ENCODE data around the gene SH2D2A. TPM values are rescaled to one million over a fixed set of nuclear protein-coding genes. Genes with fewer than 3 reads are reported as not detected.

The SH2D2A gene
- total RNA-seq, 2 donors from 2014 or later, result 0.81 to 1.1 TPM

GRCh38 chr1:156801409-156802121 is 15.1 kb downstream of the SH2D2A start:
- no peak overlapping the region for H3K27ac ChIP-seq
- no peak for ATAC-seq (ENCODE audit: insufficient number of reproducible peaks, low FRiP score, low read depth)
- no peaks in the 10 kb centered on the region for H3K9me3 ChIP-seq
- no peak overlapping the region for H3K4me3 ChIP-seq
- TF ChIP-seq CTCF (IDR thresholded peaks at IDR 0.05), result no peak
- no peaks in the 10 kb centered on the region for H3K27me3 ChIP-seq (replicated peaks; ENCODE audit: insufficient read depth)
- DNase-seq (ENCODE audit: low spot score), result no peak
- H3K36me3 ChIP-seq, result peaks cover 23% of the 10 kb centered on the region
- no peaks in the 10 kb centered on the region for H3K4me1 ChIP-seq (ENCODE audit: control insufficient read depth in 1 of 2, low read depth in 2 of 2)

GRCh38 chr1:156797212-156797871 is 19.3 kb downstream of the SH2D2A start:
- TF ChIP-seq CTCF (IDR thresholded peaks at IDR 0.05), result peak; percentile 60
- Histone ChIP-seq H3K27ac (no peak overlapping the region), H3K9me3 (no peaks in the 10 kb centered on the region), H3K27me3 (replicated peaks; ENCODE audit: insufficient read depth) (no peaks in the 10 kb centered on the region), H3K4me1 (ENCODE audit: control insufficient read depth in 1 of 2, low read depth in 2 of 2) (no peaks in the 10 kb centered on the region), H3K36me3 (peaks cover 57% of the 10 kb centered on the region), H3K4me3 (no peak overlapping the region)
- DNase-seq (ENCODE audit: low spot score) (no peak), ATAC-seq (ENCODE audit: insufficient number of reproducible peaks, low FRiP score, low read depth) (no peak)

- no peak overlapping the region for H3K4me3 ChIP-seq
- H3K9me3 ChIP-seq, result no peaks in the 10 kb centered on the region
- no peaks in the 10 kb centered on the region for H3K4me1 ChIP-seq (ENCODE audit: control insufficient read depth in 1 of 2, low read depth in 2 of 2)
- H3K27me3 ChIP-seq (replicated peaks; ENCODE audit: insufficient read depth), result no peaks in the 10 kb centered on the region
- H3K27ac ChIP-seq, result no peak overlapping the region
- no peak for TF ChIP-seq CTCF (IDR thresholded peaks at IDR 0.05)
- ATAC-seq (ENCODE audit: insufficient number of reproducible peaks, low FRiP score, low read depth) (no peak), DNase-seq (ENCODE audit: low spot score) (no peak)
- peaks cover 64% of the 10 kb centered on the region for H3K36me3 ChIP-seq
These were observed 20.1 kb downstream of the SH2D2A start for GRCh38 chr1:156796340-156797097.

GRCh38 chr1:156795787-156796186 is 20.9 kb downstream of the SH2D2A start:
- H3K27ac ChIP-seq, result no peak overlapping the region
- no peak for TF ChIP-seq CTCF (IDR thresholded peaks at IDR 0.05)
- no peaks in the 10 kb centered on the region for H3K4me1 ChIP-seq (ENCODE audit: control insufficient read depth in 1 of 2, low read depth in 2 of 2)
- H3K27me3 ChIP-seq (replicated peaks; ENCODE audit: insufficient read depth), result no peaks in the 10 kb centered on the region
- H3K4me3 ChIP-seq, result no peak overlapping the region
- H3K9me3 ChIP-seq, result no peaks in the 10 kb centered on the region
- DNase-seq (ENCODE audit: low spot score) (no peak), ATAC-seq (ENCODE audit: insufficient number of reproducible peaks, low FRiP score, low read depth) (no peak)
- H3K36me3 ChIP-seq, result peaks cover 71% of the 10 kb centered on the region

- peaks cover 71% of the 10 kb centered on the region for H3K36me3 ChIP-seq
These were observed 21.3 kb downstream of the SH2D2A start for GRCh38 chr1:156795374-156795733.

More at GRCh38 chr1:156795374-156795733, 21.3 kb downstream of the SH2D2A start:
- Histone ChIP-seq H3K27ac (no peak overlapping the region), H3K4me3 (no peak overlapping the region), H3K27me3 (replicated peaks; ENCODE audit: insufficient read depth) (no peaks in the 10 kb centered on the region), H3K4me1 (ENCODE audit: control insufficient read depth in 1 of 2, low read depth in 2 of 2) (no peaks in the 10 kb centered on the region), H3K9me3 (no peaks in the 10 kb centered on the region)
- ATAC-seq (ENCODE audit: insufficient number of reproducible peaks, low FRiP score, low read depth) (no peak), DNase-seq (ENCODE audit: low spot score) (no peak)
- TF ChIP-seq CTCF (IDR thresholded peaks at IDR 0.05), result no peak

Data from thoracic aorta (tissue), 2 donors.